A549 (cell line): ENCODE data around the gene DPP10. TPM values are rescaled to one million over a fixed set of nuclear protein-coding genes. Genes with fewer than 3 reads are reported as not detected.

ENCODE experiments used
- ATAC-seq, 2 experiments: fragments of 200-7000 bp in 1 of 2; fragments of >200 bp in 1 of 2; cut with Nextera tagmentation in 1 of 2; cut with Tn5 transposase in 1 of 2; 3 replicates each; pipeline versions ENCODE4 v1.8.0 to v1.9.1; 2018 to 2020; ENCODE audit warnings: mild to moderate bottlenecking in 1 of 2, moderate library complexity in 1 of 2
- CTCF ChIA-PET: fragments of 300-600 bp; sonication (Branson Sonifier 250); formaldehyde crosslinking; extraction: SDS; loops from one replicate; lab custom pipeline; 2021; ENCODE audit warnings: antibody characterized with exemption, inconsistent platforms; lab: Yijun Ruan, JAX
- POLR2A ChIA-PET: fragments of 350-600 bp; formaldehyde crosslinking; extraction: SDS; loops from one replicate; lab custom pipeline; 2021; ENCODE audit warnings: antibody characterized with exemption, inconsistent platforms; lab: Yijun Ruan, JAX
- DNase-seq, 2 experiments: peaks; one replicate each; pipeline versions ENCODE4 v3.0.0 to v3.0.0-alpha.2; 2011 to 2016; ENCODE audit warnings: low read depth in 1 of 2, low spot score in 1 of 2
- FAIRE-seq: peaks from 2 replicates; lab custom pipeline; 2011; peaks lifted over from hg19 to GRCh38; lab: Jason Lieb, UNC
- H3K27ac ChIP-seq, 2 experiments: fragments of >200 bp; sonication (Bioruptor Twin); formaldehyde crosslinking; 3 replicates each; pipeline ENCODE4 v1.5.1; 2016 to 2017
- H3K4me1 ChIP-seq: fragments of >200 bp; sonication (Bioruptor Twin); formaldehyde crosslinking; 3 replicates; pipeline ENCODE4 v1.6.1; 2016
- H3K4me2 ChIP-seq: fragments of >200 bp; sonication (Bioruptor Twin); formaldehyde crosslinking; 3 replicates; pipeline ENCODE4 v1.6.1; 2016
- H3K4me3 ChIP-seq: fragments of >200 bp; sonication (Bioruptor Twin); formaldehyde crosslinking; 3 replicates; pipeline ENCODE4 v1.5.1; 2016
- H3K9me3 ChIP-seq: fragments of >200 bp; sonication (Bioruptor Twin); formaldehyde crosslinking; 3 replicates; pipeline ENCODE4 v1.6.1; 2016
- BHLHE40 ChIP-seq: IDR thresholded peaks from 2 replicates; pipeline ENCODE4 v1.6.1; 2012; ENCODE audit warnings: low read depth, low read length, inconsistent platforms
- CBX2 ChIP-seq: fragments of 200-600 bp; sonication (generic); IDR thresholded peaks from 2 replicates; pipeline ENCODE4 v1.6.1; 2016; ENCODE audit warnings: low read depth, mild to moderate bottlenecking, borderline replicate concordance
- CHD2 ChIP-seq: fragments of 150-350 bp; IDR thresholded peaks from 2 replicates; pipeline ENCODE4 v1.6.1; 2014; ENCODE audit warnings: low read length; ENCODE audit not compliant: partially characterized antibody
- FOSB ChIP-seq: fragments of 250-450 bp; sonication (Bioruptor Pico); IDR thresholded peaks from 2 replicates; pipeline ENCODE4 v1.5.0; 2020; ENCODE audit warnings: mild to moderate bottlenecking, moderate library complexity
- FOXS1 ChIP-seq: fragments of 250-450 bp; sonication (Bioruptor Pico); IDR thresholded peaks from 2 replicates; pipeline ENCODE4 v1.5.0; 2020; ENCODE audit warnings: mild to moderate bottlenecking, moderate library complexity
- GATA3 ChIP-seq: IDR thresholded peaks from 2 replicates; pipeline ENCODE4 v1.6.1; 2012; ENCODE audit warnings: borderline replicate concordance
- JUNB ChIP-seq: fragments of >200 bp; sonication (Bioruptor Twin); formaldehyde crosslinking; IDR thresholded peaks from 2 replicates; pipeline ENCODE4 v1.6.1; 2016
- KDM1A ChIP-seq: fragments of 200-600 bp; sonication (generic); IDR thresholded peaks from 2 replicates; pipeline ENCODE4 v1.6.1; 2016; ENCODE audit warnings: low read depth, mild to moderate bottlenecking
- MAFK ChIP-seq: fragments of 450-650 bp; IDR thresholded peaks from 2 replicates; pipeline ENCODE4 v1.6.1; 2014; ENCODE audit not compliant: partially characterized antibody
- POLR2A ChIP-seq: IDR thresholded peaks from 2 replicates; pipeline ENCODE4 v1.6.1; 2012; ENCODE audit warnings: mild to moderate bottlenecking, low read length
- RAD21 ChIP-seq, 2 experiments: fragments of >200 bp in 1 of 2; sonication (Bioruptor Twin) in 1 of 2; formaldehyde crosslinking in 1 of 2; IDR thresholded peaks in 1 of 2; conservative IDR thresholded peaks in 1 of 2; 2 replicates in 1 of 2; 3 replicates in 1 of 2; pipeline ENCODE4 v1.6.1; 2012 to 2018; ENCODE audit warnings: inconsistent platforms in 1 of 2
- RCOR1 ChIP-seq: fragments of 150-350 bp; IDR thresholded peaks from 2 replicates; pipeline ENCODE4 v1.6.1; 2014; ENCODE audit warnings: antibody characterized with exemption, low read length, low read depth
- RFX5 ChIP-seq: fragments of 450-650 bp; IDR thresholded peaks from 2 replicates; pipeline ENCODE4 v1.7.1; 2014; ENCODE audit warnings: antibody characterized with exemption, mild to moderate bottlenecking, moderate library complexity
- RNF2 ChIP-seq: fragments of 200-600 bp; sonication (generic); IDR thresholded peaks from 2 replicates; pipeline ENCODE4 v1.6.1; 2016; ENCODE audit warnings: low read depth, mild to moderate bottlenecking, antibody characterized with exemption, moderate library complexity, borderline replicate concordance
- ZFP36 ChIP-seq: fragments of 450-650 bp; IDR thresholded peaks from 2 replicates; pipeline ENCODE4 v1.6.1; 2014; ENCODE audit warnings: borderline replicate concordance; ENCODE audit not compliant: partially characterized antibody
- ZSCAN20 ChIP-seq: fragments of 250-450 bp; sonication (Bioruptor Pico); IDR thresholded peaks from 2 replicates; pipeline ENCODE4 v1.8.0; 2022; ENCODE audit warnings: mild to moderate bottlenecking, moderate library complexity
- WGBS: methylation state at CpG from one replicate; pipeline ENCODE4 v1.1.6; 2017; ENCODE audit errors: missing lambda C conversion rate; 5-methylcytosine and 5-hydroxymethylcytosine counted together
- polyA plus RNA-seq, 4 experiments: library from polyadenylated mRNA; depleted of rRNA in 3 of 4; stranded (reverse); fragments of >200 nt; fragmentation: RNase III in 1 of 4; extraction: RNeasy Plus Mini Kit Qiagen cat#74134 plus additional on column Dnase treatment in 1 of 4; gene quantifications; 2 replicates in 3 of 4; 3 replicates in 1 of 4; pipeline ENCODE4 v1.2.3, GENCODE V29; 2011 to 2017
- TF ChIP-seq, protein P1 (sequence below): fragments of 250-450 bp; sonication (Bioruptor Pico); IDR thresholded peaks from 2 replicates; pipeline ENCODE4 v1.5.0; 2020; ENCODE audit warnings: low read depth, mild to moderate bottlenecking, moderate library complexity
- TF ChIP-seq, protein P2 (sequence below): IDR thresholded peaks from 2 replicates; pipeline ENCODE4 v1.6.1; 2012

Gene DPP10
- polyA plus RNA-seq, 2 of the 4 experiments (the other 2 are of a cell fraction): not detected

DNA sequence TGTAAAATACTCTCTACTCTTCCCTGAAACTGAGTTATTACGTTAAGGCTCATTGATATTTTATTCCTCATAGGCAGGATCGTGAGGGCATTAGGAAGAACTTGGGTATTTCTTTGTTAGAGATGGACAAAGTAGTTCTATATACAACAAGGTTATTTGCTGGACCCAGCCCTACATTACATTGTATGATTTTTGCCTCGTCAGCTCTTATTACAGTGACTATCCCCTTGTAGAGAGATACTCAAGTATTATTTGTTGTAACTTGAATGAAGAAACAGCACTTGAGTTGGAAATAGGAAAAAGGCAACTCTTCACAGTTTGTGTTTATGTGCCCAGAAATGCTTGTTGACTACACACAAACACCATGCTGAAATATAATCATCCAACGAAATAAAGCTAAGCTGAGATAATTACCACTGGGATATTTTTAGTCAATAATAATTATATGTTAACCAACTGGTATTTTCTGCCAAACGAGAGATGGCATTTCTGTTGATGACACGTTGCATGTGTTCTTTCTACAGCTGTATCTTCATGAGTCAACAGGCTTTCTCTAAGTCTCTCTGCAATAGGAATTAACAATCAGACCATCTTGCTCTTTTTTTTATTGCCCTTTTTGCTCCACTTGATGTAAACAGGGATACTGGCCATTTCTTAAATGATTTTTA lies 947.6 kb downstream of the DPP10 start:
- H3K27ac ChIP-seq: no peak overlapping the region
- FAIRE-seq (no peak), DNase-seq (no peak), ATAC-seq (no peak)
- under 1% methylated on average over 6 of the region's 6 CpGs for WGBS
- ChIA-PET POLR2A (no interaction called here), CTCF (no interaction called here)
- TF ChIP-seq MAFK: peak; percentile 78
- TF ChIP-seq, protein P1, sequence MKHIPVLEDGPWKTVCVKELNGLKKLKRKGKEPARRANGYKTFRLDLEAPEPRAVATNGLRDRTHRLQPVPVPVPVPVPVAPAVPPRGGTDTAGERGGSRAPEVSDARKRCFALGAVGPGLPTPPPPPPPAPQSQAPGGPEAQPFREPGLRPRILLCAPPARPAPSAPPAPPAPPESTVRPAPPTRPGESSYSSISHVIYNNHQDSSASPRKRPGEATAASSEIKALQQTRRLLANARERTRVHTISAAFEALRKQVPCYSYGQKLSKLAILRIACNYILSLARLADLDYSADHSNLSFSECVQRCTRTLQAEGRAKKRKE (CRISPR knock-in tag): no peak
- no peak overlapping the region for H3K4me3 ChIP-seq
- no peak overlapping the region for H3K4me2 ChIP-seq
- no peaks in the 10 kb centered on the region for H3K4me1 ChIP-seq
- H3K9me3 ChIP-seq: no peaks in the 10 kb centered on the region

DNA sequence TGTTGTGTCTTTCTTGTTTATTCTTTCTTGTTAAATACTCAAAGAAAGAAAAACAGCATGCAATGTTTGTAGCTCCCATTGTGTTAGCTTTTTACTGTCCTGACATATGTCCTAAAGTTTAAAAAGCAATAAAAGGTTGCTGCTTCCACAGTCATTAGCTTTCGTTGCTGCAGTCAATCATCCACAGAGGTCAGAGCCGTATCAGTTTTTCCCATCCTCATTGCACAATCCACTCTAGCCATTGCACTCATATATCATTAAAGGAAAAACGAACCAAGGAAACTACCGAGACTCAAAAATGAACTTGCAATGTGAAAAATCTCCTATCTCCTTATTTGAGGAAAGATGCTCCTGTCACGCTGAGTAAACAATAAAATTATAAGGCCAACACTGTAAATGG lies 954.1 kb downstream of the DPP10 start:
- no peak for FAIRE-seq
- WGBS: under 1% methylated on average over 5 of the region's 5 CpGs
- TF ChIP-seq CHD2: no peak
- no peak for TF ChIP-seq RFX5
- TF ChIP-seq CBX2: no peak
- TF ChIP-seq KDM1A: no peak
- TF ChIP-seq, all 56 proteins: peak for 0
- POLR2A ChIA-PET: no interaction called here
- H3K4me2 ChIP-seq: no peak overlapping the region
- H3K9me3 ChIP-seq: no peaks in the 10 kb centered on the region
- no peak overlapping the region for H3K4me3 ChIP-seq
- no peak overlapping the region for H3K27ac ChIP-seq
- DNase-seq (no peak), ATAC-seq (no peak)
- H3K4me1 ChIP-seq: no peaks in the 10 kb centered on the region
- CTCF ChIA-PET: no interaction called here

DNA sequence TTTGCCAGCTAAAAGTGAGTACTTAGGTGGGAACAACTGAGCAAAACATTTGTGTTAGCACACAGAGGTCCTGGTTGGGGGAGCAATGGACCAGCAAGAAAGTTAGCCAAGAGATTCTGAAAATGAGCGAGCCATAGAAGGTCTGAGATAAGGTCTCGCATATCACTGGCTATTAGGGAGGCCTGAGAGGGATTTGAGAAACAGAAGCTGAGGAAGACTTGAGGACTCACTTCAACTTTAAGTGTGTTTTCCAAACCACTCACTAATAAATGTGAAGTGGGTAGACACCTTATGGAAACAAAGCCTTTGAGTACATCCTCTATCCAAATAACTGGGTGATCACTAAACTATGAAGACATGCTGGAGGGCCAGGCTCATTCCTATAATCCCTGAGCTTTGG lies 958.5 kb downstream of the DPP10 start:
- no peak for ATAC-seq
- Histone ChIP-seq H3K27ac (no peak overlapping the region), H3K4me2 (no peak overlapping the region), H3K9me3 (no peaks in the 10 kb centered on the region), H3K4me1 (no peaks in the 10 kb centered on the region), H3K4me3 (no peak overlapping the region)
- POLR2A ChIA-PET: no interaction called here
- FAIRE-seq: no peak
- TF ChIP-seq, protein P1 (CRISPR knock-in tag): no peak
- TF ChIP-seq POLR2A (no peak), RNF2 (no peak), GATA3 (no peak), FOXS1 (CRISPR knock-in tag) (no peak), BHLHE40 (no peak)
- no peak for DNase-seq
- 0% methylated on average over 2 of the region's 2 CpGs for WGBS
- CTCF ChIA-PET: no interaction called here

DNA sequence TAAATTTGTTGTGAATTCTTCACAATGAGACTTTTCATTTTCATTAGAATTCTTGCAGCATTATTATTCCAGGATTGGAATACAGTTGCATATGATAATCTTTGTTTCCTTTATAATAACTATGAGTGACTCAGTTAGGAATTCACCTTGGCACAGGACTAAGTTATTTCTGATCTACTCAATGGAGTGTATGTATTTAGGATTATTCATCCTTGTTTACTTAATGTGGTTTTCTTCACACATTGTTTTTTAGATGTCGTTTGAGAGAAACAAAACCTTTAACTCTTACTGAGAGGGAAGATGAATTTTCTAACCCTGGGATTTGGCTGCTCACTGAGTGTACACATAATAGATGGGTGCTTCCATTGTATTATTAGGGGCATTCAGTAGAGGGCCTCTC lies 970.1 kb downstream of the DPP10 start:
- DNase-seq (no peak), FAIRE-seq (no peak), ATAC-seq (no peak)
- 8% methylated on average over 1 of the region's 1 CpG for WGBS
- TF ChIP-seq ZSCAN20 (CRISPR knock-in tag) (no peak), RCOR1 (no peak), GATA3 (no peak), JUNB (no peak)
- Histone ChIP-seq H3K9me3 (0 out of 3 replicates have a peak, but pooled peaks cover 3% of the 10 kb centered on the region), H3K4me1 (no peaks in the 10 kb centered on the region), H3K4me3 (no peak overlapping the region), H3K27ac (no peak overlapping the region), H3K4me2 (no peak overlapping the region)
- POLR2A ChIA-PET: no interaction called here
- CTCF ChIA-PET: no interaction called here

DNA sequence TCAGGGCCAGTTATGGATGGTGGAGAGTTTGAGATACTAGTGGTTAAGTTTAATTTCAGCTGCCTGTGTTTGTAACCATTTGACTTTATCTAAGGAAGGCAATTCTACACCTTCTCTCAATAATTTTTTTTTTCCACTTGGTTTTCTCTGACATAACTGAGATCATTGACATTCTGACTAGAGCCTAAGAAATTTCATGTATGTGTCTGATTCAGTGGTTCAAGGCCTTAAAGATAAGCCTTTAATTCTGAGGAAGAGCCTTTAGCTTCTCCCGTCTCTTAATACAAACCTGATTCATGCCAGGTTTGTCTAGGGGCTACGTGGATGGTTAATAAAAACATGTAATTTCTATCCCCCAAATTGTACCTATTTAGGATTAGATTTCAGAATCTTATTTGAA lies 971.4 kb downstream of the DPP10 start:
- WGBS: 14% methylated on average over 2 of the region's 2 CpGs
- TF ChIP-seq FOSB: no peak
- no peak for TF ChIP-seq ZFP36
- no peak for TF ChIP-seq RAD21 (conservative IDR thresholded peaks at IDR 0.05 in 1 of 2, IDR thresholded peaks at IDR 0.05 in 1 of 2)
- TF ChIP-seq, protein P2, sequence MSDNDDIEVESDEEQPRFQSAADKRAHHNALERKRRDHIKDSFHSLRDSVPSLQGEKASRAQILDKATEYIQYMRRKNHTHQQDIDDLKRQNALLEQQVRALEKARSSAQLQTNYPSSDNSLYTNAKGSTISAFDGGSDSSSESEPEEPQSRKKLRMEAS: no peak
- TF ChIP-seq, all 56 proteins: peak for 0
- Histone ChIP-seq H3K4me3 (no peak overlapping the region), H3K9me3 (0 out of 3 replicates have a peak, but pooled peaks cover 3% of the 10 kb centered on the region), H3K27ac (no peak overlapping the region), H3K4me2 (no peak overlapping the region), H3K4me1 (no peaks in the 10 kb centered on the region)
- no peak for FAIRE-seq
- no peak for ATAC-seq
- ChIA-PET POLR2A (no interaction called here), CTCF (no interaction called here)
- no peak for DNase-seq
